Neutrophil (primary cell): ENCODE measurements around the gene CD81.
"Not testable (repeated sequence)": the region's sequence is repeated elsewhere in the genome, so short reads cannot be mapped to it uniquely, and the experiment has no call there.

Experiments
- H3K27ac ChIP-seq: fragments of 200-600 bp; sonication (generic); 2 replicates; pipeline ENCODE4 v1.5.1; 2016; ENCODE audit warnings: mild to moderate bottlenecking, moderate library complexity
- H3K27me3 ChIP-seq: fragments of 200-600 bp; sonication (generic); 2 replicates; pipeline ENCODE4 v1.6.0; 2016; ENCODE audit warnings: mild to moderate bottlenecking
- H3K36me3 ChIP-seq: fragments of 200-600 bp; sonication (generic); 2 replicates; pipeline ENCODE4 v1.5.1; 2017
- H3K4me1 ChIP-seq, 2 experiments: fragments of 200-600 bp in 1 of 2; sonication (generic) in 1 of 2; 1 replicate in 1 of 2; 2 replicates in 1 of 2; pipeline versions ENCODE4 v1.5.1 to v1.6.1; 2013 to 2016; ENCODE audit warnings: low read depth in 1 of 2, low read length in 1 of 2, mild to moderate bottlenecking in 1 of 2, moderate library complexity in 1 of 2; ENCODE audit not compliant: control insufficient read depth in 1 of 2, insufficient read depth in 1 of 2
- H3K4me3 ChIP-seq, 2 experiments: fragments of 200-600 bp in 1 of 2; sonication (generic) in 1 of 2; 1 replicate in 1 of 2; 2 replicates in 1 of 2; pipeline ENCODE4 v1.5.1; 2013 to 2016; ENCODE audit warnings: low read depth in 1 of 2, low read length in 1 of 2, mild to moderate bottlenecking in 1 of 2, moderate library complexity in 1 of 2
- H3K9me3 ChIP-seq: fragments of 200-600 bp; sonication (generic); 2 replicates; pipeline ENCODE4 v1.5.1; 2016
- TF ChIP-seq, protein P1 (sequence below): fragments of 200-600 bp; sonication (generic); IDR thresholded peaks from 2 replicates; pipeline ENCODE4 v1.5.1; 2016; ENCODE audit warnings: antibody characterized with exemption

Gene CD81

DNA sequence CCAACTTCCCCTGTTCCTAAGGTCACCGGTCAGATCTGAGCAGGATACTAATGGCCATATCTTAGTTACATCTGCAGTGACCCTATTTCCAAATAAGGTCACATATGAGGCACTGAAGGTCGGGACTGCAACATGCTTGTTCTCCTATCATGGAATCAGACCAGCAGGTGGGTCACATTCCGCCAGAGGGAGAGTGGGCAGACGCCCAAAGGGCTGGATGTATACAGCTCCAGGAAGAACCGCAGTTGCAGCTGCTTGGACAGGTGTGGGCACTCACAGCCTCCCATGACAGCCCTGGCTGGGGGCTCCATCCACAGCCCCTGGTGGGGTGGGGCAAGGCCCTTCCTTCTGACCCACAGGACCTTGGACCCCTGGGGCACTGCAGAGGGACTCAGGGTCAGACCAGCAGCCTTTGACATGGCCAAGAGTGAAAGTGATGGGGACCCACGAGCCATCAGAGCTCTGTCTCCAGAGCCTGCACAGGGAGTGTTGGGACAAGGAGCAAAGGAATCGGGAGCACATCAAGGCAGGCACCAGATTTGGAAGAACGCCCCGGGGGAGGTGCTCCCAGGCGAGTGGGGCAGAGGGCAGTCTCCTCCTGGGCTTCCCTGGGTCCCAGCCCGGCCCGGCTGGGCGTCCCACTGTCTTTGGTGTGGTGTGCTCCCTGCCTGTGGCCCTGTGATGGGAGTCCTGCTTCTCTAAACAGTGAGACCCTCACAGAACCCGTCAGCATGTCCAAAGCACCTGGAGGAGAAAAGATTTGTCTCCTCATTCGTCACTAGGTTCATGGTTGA, 13.3 kb upstream of the CD81 start:
- peaks cover 26% of the 10 kb centered on the region for H3K27me3 ChIP-seq
- no peaks in the 10 kb centered on the region for H3K36me3 ChIP-seq
- TF ChIP-seq, protein P1, sequence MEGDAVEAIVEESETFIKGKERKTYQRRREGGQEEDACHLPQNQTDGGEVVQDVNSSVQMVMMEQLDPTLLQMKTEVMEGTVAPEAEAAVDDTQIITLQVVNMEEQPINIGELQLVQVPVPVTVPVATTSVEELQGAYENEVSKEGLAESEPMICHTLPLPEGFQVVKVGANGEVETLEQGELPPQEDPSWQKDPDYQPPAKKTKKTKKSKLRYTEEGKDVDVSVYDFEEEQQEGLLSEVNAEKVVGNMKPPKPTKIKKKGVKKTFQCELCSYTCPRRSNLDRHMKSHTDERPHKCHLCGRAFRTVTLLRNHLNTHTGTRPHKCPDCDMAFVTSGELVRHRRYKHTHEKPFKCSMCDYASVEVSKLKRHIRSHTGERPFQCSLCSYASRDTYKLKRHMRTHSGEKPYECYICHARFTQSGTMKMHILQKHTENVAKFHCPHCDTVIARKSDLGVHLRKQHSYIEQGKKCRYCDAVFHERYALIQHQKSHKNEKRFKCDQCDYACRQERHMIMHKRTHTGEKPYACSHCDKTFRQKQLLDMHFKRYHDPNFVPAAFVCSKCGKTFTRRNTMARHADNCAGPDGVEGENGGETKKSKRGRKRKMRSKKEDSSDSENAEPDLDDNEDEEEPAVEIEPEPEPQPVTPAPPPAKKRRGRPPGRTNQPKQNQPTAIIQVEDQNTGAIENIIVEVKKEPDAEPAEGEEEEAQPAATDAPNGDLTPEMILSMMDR, result no peak
- no peaks in the 10 kb centered on the region for H3K4me1 ChIP-seq
- H3K4me3 ChIP-seq, result no peak overlapping the region
- no peaks in the 10 kb centered on the region for H3K9me3 ChIP-seq
- no peak overlapping the region for H3K27ac ChIP-seq

DNA sequence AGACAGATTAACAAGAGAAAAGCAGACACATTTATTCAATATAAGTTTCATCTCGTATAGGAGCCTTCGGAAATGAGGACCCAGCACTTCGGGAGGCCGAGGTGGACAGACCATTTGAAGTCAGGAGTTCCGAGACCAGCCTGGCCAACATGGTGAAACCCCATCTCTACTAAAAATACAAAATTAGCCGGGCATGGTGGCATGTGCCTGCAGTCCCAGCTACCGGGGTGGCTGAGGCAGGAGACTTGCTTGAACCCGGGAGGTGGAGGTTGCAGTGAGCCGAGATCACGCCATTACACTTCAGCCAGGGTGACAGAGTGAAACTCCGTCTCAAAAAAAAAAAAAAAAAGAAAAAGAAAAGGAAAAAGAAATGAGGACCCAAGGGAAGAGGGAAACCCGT, 12.7 kb upstream of the CD81 start:
- not testable (repeated sequence) for H3K36me3 ChIP-seq, H3K27ac ChIP-seq, H3K4me1 ChIP-seq, H3K9me3 ChIP-seq, H3K4me3 ChIP-seq
- H3K27me3 ChIP-seq, result peaks cover 26% of the 10 kb centered on the region

DNA sequence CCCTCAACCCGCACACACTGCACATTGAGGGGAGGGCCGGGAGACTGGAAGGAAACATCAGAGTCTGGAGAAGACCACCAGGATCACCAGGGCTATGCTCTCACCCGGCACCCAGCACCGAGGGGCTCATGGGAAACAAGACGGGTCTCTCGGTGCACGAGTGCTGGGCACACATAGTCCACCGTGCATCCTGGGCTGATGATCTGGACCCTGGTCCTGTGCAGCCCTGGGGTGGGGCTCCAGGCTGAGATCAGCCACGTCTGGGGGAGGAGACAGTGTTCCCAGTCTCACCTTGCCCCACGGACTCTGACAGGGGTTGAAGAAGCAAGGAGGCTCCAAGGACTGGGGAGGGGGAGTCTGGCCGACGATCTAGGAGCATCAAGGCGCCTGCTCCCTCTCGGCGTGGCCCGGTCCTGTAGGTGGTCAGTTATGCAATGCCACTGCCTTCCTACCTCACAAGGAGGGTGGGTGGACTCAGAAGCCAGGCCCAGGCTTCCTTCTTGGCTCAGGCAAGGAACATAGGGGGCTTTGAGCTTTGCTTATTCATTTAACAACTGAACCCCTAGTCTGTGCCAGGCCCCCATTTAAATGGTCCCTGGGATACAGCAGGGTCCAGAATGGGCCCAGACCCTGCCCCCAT, 11.4 kb upstream of the CD81 start:
- no peaks in the 10 kb centered on the region for H3K36me3 ChIP-seq
- no peak overlapping the region for H3K4me3 ChIP-seq
- peaks cover 26% of the 10 kb centered on the region for H3K27me3 ChIP-seq
- no peaks in the 10 kb centered on the region for H3K4me1 ChIP-seq
- TF ChIP-seq, protein P1, result no peak
- no peak overlapping the region for H3K27ac ChIP-seq
- H3K9me3 ChIP-seq, result no peaks in the 10 kb centered on the region

DNA sequence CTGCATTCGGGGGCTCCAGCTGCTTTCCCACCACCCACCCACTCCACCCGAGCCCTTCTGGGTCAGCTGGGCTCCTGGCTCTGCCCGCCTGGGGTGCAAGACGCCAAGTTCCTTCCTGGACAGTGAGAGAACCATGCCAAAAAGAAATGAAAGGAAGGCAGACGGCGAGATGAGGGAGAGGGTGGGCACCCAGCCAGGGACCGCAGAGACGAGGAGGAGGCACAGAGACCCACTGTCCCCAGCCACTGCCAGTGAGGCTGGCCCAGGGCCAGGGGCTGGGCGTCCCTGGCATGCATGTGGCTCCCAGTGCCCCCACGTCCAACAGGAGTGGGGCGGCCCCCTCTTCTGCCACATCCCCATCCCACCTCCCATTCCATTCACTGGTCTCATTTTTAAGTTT, 10.8 kb upstream of the CD81 start:
- Histone ChIP-seq H3K27me3 (peaks cover 26% of the 10 kb centered on the region), H3K4me3 (no peak overlapping the region), H3K4me1 (no peaks in the 10 kb centered on the region), H3K36me3 (no peaks in the 10 kb centered on the region), H3K27ac (no peak overlapping the region), H3K9me3 (no peaks in the 10 kb centered on the region)
- TF ChIP-seq, protein P1, result no peak

DNA sequence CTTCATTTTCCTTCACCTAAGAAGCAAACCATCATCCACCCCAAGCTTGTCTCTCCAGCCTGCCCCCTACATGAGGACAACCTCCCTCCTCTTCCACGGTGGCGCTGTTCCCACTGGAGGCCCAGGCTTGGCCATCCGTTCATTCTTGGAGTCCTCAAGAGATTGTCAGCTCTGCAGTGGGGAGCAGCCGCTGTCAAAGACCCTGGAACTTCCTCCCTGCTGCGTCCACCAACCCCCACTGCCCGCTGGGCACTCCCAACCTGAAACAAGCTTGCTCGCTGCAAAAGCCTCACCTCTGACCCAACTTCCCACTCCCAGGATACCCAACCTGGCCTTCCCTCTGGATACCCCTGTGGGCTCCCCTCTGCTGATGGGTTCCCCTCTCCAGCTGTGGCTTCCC, 10.4 kb upstream of the CD81 start:
- TF ChIP-seq, protein P1, result no peak
- H3K36me3 ChIP-seq, result no peaks in the 10 kb centered on the region
- H3K9me3 ChIP-seq, result no peaks in the 10 kb centered on the region
- H3K27me3 ChIP-seq, result peaks cover 26% of the 10 kb centered on the region
- H3K4me1 ChIP-seq, result no peaks in the 10 kb centered on the region
- no peak overlapping the region for H3K27ac ChIP-seq
- no peak overlapping the region for H3K4me3 ChIP-seq
